Body of pancreas (tissue), 4 donors: Measurements from ENCODE around the gene LDLRAD4.

ENCODE experiments used
- CTCF ChIP-seq, 7 experiments: fragments of 450-650 bp in 4 of 7; fragments of 200-600 bp in 3 of 7; sonication (generic) in 3 of 7; IDR thresholded peaks; one replicate each; pipeline ENCODE4 v1.5.1; 2016 to 2019; ENCODE audit warnings: antibody characterized with exemption in 7 of 7
- POLR2A ChIP-seq, 3 donors: fragments of 450-650 bp; IDR thresholded peaks; one replicate each; pipeline ENCODE4 v1.6.1; 2016; ENCODE audit warnings: antibody characterized with exemption in 3 of 3, mild to moderate bottlenecking in 2 of 3

- TF ChIP-seq POLR2A (IDR thresholded peaks at IDR 0.05), result no peak
- TF ChIP-seq CTCF (IDR thresholded peaks at IDR 0.05), result no peak
Measured at GRCh38 chr18:13388586-13389490, 170.3 kb downstream of the LDLRAD4 start.
